22Rv1 (cell line): Measurements from ENCODE around the gene SPINK7.

Experiments
- CTCF ChIP-seq: fragments of 450-650 bp; IDR thresholded peaks from 2 replicates; pipeline ENCODE4 v1.5.1; 2017; ENCODE audit warnings: mild to moderate bottlenecking
- ZFX ChIP-seq: fragments of 450-650 bp; IDR thresholded peaks from 2 replicates; pipeline ENCODE4 v1.6.1; 2017; ENCODE audit warnings: antibody characterized with exemption, borderline replicate concordance

- TF ChIP-seq CTCF: no peak
- no peak for TF ChIP-seq ZFX
Observed at GRCh38 chr5:148335259-148335658, 23.0 kb downstream of the SPINK7 start, which contains the start of gene SPINK9.
